ENCODE measurements around the gene F13B. TPM values are rescaled to one million over a fixed set of nuclear protein-coding genes. Genes with fewer than 3 reads are reported as not detected.

F13B gene
- 0.05 to 0.08 TPM (median 0.07 TPM) in 5 replicates for total RNA-seq (2022; extraction: Qiagen RNA extraction)

DNA sequence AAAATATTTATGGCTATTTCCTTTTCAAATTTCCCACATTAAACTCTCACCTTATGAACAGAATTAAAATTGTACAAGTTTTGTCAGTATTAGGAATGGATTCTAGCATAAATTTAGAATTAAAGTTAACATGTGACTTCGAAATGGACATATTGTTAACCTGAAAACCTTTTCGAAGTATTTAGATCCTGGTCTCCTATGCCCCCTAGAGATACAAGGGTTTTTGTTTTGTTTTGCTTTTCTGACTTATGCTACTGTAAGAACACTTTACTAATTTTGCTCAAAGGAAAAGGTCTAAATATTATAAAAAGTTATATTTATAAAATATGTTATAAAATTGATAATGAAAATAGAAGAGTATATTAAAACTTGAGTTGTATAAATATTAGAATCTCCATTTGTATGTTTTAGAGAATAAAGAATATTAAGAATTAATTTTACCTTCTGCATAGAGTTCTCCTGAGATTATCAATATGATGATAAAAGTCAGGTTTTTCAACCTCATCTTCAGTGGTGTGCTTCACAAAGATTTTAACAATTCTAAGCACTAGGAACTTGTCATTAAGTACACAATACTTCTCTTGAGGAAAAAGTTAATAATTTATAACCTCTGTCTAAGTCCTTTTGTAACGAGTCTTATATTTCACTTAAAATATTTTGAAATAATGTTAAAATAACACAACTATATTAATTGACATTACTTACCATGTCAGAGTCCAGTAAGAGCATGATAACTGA, at the start of gene F13B:
F13B (minus strand) TSS at position 542 of the 738 bp plus-strand sequence; CDS start at position 505, 37 bp downstream.

Other genes with a start within 250 kb of the F13B start
- gene CFHR1, start 247.5 kb downstream of the F13B start, total RNA-seq (2022; extraction: Qiagen RNA extraction), result 0.13 to 0.22 TPM (median 0.17 TPM) in 5 replicates
- gene CFHR4, start 179.2 kb downstream of the F13B start, total RNA-seq (2022; extraction: Qiagen RNA extraction), result not detected in 5 replicates
- gene CFHR2, start 123.5 kb downstream of the F13B start, total RNA-seq (2022; extraction: Qiagen RNA extraction), result not detected in 5 replicates
- gene CFHR5, start 89.7 kb downstream of the F13B start, total RNA-seq (2022; extraction: Qiagen RNA extraction), result not detected in 5 replicates
- 17.9 to 25.0 TPM (median 21.0 TPM) in 5 replicates for gene ASPM, start 79.4 kb upstream of the F13B start, total RNA-seq (2022; extraction: Qiagen RNA extraction)
- 1.9 to 4.0 TPM (median 3.1 TPM) in 5 replicates for gene ZBTB41, start 134.0 kb upstream of the F13B start, total RNA-seq (2022; extraction: Qiagen RNA extraction)
- gene CRB1, start 201.0 kb upstream of the F13B start, total RNA-seq (2022; extraction: Qiagen RNA extraction), result not detected in 5 replicates